Tongue (tissue), 2 donors: ENCODE results near the gene ASS1. TPM values are rescaled to one million over a fixed set of nuclear protein-coding genes. Genes with fewer than 3 reads are reported as not detected.

Source experiments
- DNase-seq: peaks from one replicate; pipeline ENCODE4 v3.0.0-alpha.2; 2015
- total RNA-seq: library from RNA; depleted of rRNA; stranded (reverse); fragments of >200 nt; gene quantifications from one replicate; pipeline ENCODE4 v1.2.3, GENCODE V29; 2014

The ASS1 gene
- total RNA-seq, 1 donor from 2014 or later, result 74.5 TPM

- DNase-seq, result no peak
Measured at GRCh38 chr9:130473566-130473965, 28.8 kb downstream of the ASS1 start.

- no peak for DNase-seq
Measured at GRCh38 chr9:130474106-130474505, 29.3 kb downstream of the ASS1 start.

- no peak for DNase-seq
Measured at GRCh38 chr9:130476151-130476730, 31.5 kb downstream of the ASS1 start.

GRCh38 chr9:130477564-130477963 is 32.8 kb downstream of the ASS1 start:
- DNase-seq, result no peak

GRCh38 chr9:130478152-130478551 is 33.4 kb downstream of the ASS1 start:
- no peak for DNase-seq

GRCh38 chr9:130478736-130479575 is 34.2 kb downstream of the ASS1 start:
- peak; percentile 26 for DNase-seq

GRCh38 chr9:130479587-130479986 is 34.8 kb downstream of the ASS1 start:
- DNase-seq, result no peak

- DNase-seq, result no peak
Measured at GRCh38 chr9:130480673-130481072, 35.9 kb downstream of the ASS1 start.

GRCh38 chr9:130482463-130482862 is 37.7 kb downstream of the ASS1 start:
- DNase-seq, result no peak

GRCh38 chr9:130483371-130483971 is 38.7 kb downstream of the ASS1 start:
- DNase-seq, result peak; percentile 21

- peak; percentile 21 for DNase-seq
Measured at GRCh38 chr9:130484362-130485072, 39.8 kb downstream of the ASS1 start.

- DNase-seq, result no peak
Measured at GRCh38 chr9:130486103-130486502, 41.3 kb downstream of the ASS1 start.

- no peak for DNase-seq
Measured at GRCh38 chr9:130487500-130487899, 42.7 kb downstream of the ASS1 start.

GRCh38 chr9:130488621-130489330 is 44.0 kb downstream of the ASS1 start:
- no peak for DNase-seq

- no peak for DNase-seq
Measured at GRCh38 chr9:130490981-130491380, 46.2 kb downstream of the ASS1 start.

GRCh38 chr9:130491830-130492482 is 47.2 kb downstream of the ASS1 start:
- no peak for DNase-seq

- no peak for DNase-seq
Measured at GRCh38 chr9:130493021-130493420, 48.3 kb downstream of the ASS1 start.

GRCh38 chr9:130493476-130493875 is 48.7 kb downstream of the ASS1 start:
- DNase-seq, result no peak

GRCh38 chr9:130495067-130495466 is 50.3 kb downstream of the ASS1 start:
- no peak for DNase-seq

- DNase-seq, result no peak
Measured at GRCh38 chr9:130497139-130497538, 52.4 kb downstream of the ASS1 start.

- DNase-seq, result no peak
Measured at GRCh38 chr9:130498298-130498917, 53.6 kb downstream of the ASS1 start.
